PC-9 (cell line): ENCODE results near the gene MST1. TPM values are rescaled to one million over a fixed set of nuclear protein-coding genes. Genes with fewer than 3 reads are reported as not detected.

Source experiments
- BruUV-seq: library from RNA; stranded (reverse); fragments of 400-500 nt; replicated peaks from 2 replicates; lab custom pipeline; 2021; lab: Mats Ljungman, UMichigan
- CTCF ChIA-PET: fragments of 300-600 bp; sonication (Branson Sonifier 250); formaldehyde crosslinking; loops from one replicate; lab custom pipeline; 2022; ENCODE audit warnings: antibody characterized with exemption; lab: Charles Lee
- POLR2A ChIA-PET: fragments of 300-600 bp; sonication (Branson Sonifier 250); formaldehyde crosslinking; loops from one replicate; lab custom pipeline; 2022; ENCODE audit warnings: antibody characterized with exemption; ENCODE audit not compliant: unreplicated experiment; lab: Charles Lee
- DNase-seq, 2 experiments: peaks; one replicate each; pipeline versions ENCODE4 v3.0.0 to v3.0.0-alpha.2; 2015 to 2022; ENCODE audit warnings: mixed read lengths in 1 of 2
- H2AFZ ChIP-seq: fragments of 200-600 bp; sonication (generic); 2 replicates; pipeline ENCODE4 v1.8.1; 2017; ENCODE audit warnings: antibody characterized with exemption
- H3F3A ChIP-seq: fragments of 200-600 bp; sonication (generic); 2 replicates; pipeline ENCODE4 v1.8.1; 2017; ENCODE audit warnings: antibody characterized with exemption, mild to moderate bottlenecking, low read depth; ENCODE audit not compliant: insufficient read depth
- H3K27ac ChIP-seq: fragments of 200-600 bp; sonication (generic); 2 replicates; pipeline ENCODE4 v1.6.1; 2016; ENCODE audit warnings: mixed run types
- H3K27me3 ChIP-seq: fragments of 200-600 bp; sonication (generic); 2 replicates; pipeline ENCODE4 v1.6.1; 2016; ENCODE audit warnings: low read depth, mixed run types; ENCODE audit not compliant: insufficient read depth
- H3K36me3 ChIP-seq: fragments of 200-600 bp; sonication (generic); 2 replicates; pipeline ENCODE4 v1.6.1; 2016; ENCODE audit warnings: low read depth, mixed run types
- H3K4me1 ChIP-seq: fragments of 200-600 bp; sonication (generic); replicated peaks from 2 replicates; pipeline ENCODE4 v1.6.1; 2016; ENCODE audit warnings: mixed run types; ENCODE audit not compliant: insufficient read depth
- H3K4me2 ChIP-seq: fragments of 200-600 bp; sonication (generic); 2 replicates; pipeline ENCODE4 v1.6.1; 2017; ENCODE audit warnings: mixed run types
- H3K4me3 ChIP-seq: fragments of 200-600 bp; sonication (generic); 2 replicates; pipeline ENCODE4 v1.6.1; 2016; ENCODE audit warnings: mixed run types
- H3K79me2 ChIP-seq: fragments of 200-600 bp; sonication (generic); 2 replicates; pipeline ENCODE4 v1.6.1; 2017; ENCODE audit warnings: low read depth, mixed run types
- H3K9me2 ChIP-seq: fragments of 200-600 bp; sonication (generic); 2 replicates; pipeline ENCODE4 v1.8.1; 2017; ENCODE audit warnings: mild to moderate bottlenecking; ENCODE audit not compliant: insufficient read depth
- H3K9me3 ChIP-seq: fragments of 200-600 bp; sonication (generic); 2 replicates; pipeline ENCODE4 v1.8.1; 2016; ENCODE audit warnings: low read depth; ENCODE audit not compliant: insufficient read depth
- H4K20me1 ChIP-seq: fragments of 200-600 bp; sonication (generic); 2 replicates; pipeline ENCODE4 v1.8.1; 2017; ENCODE audit not compliant: insufficient read depth
- EZH2 ChIP-seq: fragments of 200-600 bp; sonication (generic); IDR thresholded peaks from 2 replicates; pipeline ENCODE4 v1.8.0; 2017; ENCODE audit warnings: antibody characterized with exemption, low read depth
- intact Hi-C: fragments of 100-400 bp; cut with micrococcal nuclease; formaldehyde crosslinking; loops from one replicate; pipeline ENCODE4 v1.10.0; 2022; ENCODE audit not compliant: unreplicated experiment
- total RNA-seq: library from RNA; stranded (reverse); gene quantifications from 2 replicates; pipeline ENCODE4 v1.2.3, GENCODE V29; 2021
- TF ChIP-seq, protein P1 (sequence below): fragments of 200-600 bp; sonication (generic); conservative IDR thresholded peaks from 2 replicates; pipeline ENCODE4 v1.6.1; 2017; ENCODE audit warnings: mixed run types, antibody characterized with exemption, mild to moderate bottlenecking, moderate library complexity

MST1 gene
- total RNA-seq, 1 experiment from 2014 or later: 10.4 TPM

DNA sequence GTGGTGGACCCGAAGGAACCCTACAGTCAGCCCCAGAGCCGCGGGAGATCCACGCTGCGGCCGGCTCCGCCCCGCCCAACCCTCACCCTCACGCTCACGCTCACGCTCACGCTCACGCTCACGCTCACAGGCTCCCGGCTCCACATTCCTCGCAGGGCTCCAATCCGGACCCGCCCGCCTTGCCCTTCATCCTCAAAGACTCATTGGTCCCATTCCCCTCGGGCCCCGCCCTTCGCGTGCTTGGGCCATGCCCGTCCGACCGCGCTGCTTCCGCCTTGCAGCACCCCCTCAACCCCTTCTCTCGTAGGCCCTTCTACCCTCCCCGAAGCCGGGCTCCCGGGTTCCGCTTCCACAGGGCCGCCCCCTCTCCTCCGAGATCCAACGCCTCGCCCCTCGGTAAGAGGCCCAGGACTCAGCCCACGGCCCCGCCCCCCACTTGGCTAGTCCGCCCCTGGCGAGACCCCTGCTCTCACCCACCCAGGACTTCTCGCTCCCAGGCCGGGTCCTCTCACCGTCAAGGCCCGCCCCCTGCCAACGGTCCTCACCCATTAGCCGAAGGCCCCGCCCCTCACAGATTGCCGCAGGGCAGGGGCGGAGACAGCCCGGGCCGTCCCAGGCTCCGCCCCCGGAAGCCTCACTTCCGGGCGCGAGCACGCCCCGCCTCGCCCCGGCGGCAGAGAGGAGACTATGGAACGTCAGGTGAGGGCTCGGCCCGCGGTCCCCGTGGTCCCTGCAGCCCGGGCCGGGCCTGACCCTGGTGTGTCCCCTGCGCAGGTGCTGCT, 15.4 kb downstream of the MST1 start, which contains the start of gene APEH:
Gene APEH, plus strand, starts transcription at position 637 of the 782 bp plus-strand sequence. Its CDS starts 51 bp downstream, at position 688.
- DNase-seq: peak; percentile 93 to 99
- Histone ChIP-seq H3K36me3 (no peaks in the 10 kb centered on the region; the same call in 1 of the 2 replicates), H3F3A (peaks cover 14% of the 10 kb centered on the region; the same call in 1 of the 2 replicates), H2AFZ (peak within 1 kb of the TSS; percentile 83), H3K9me3 (no peaks in the 10 kb centered on the region), H3K4me1 (peaks cover 20% of the 10 kb centered on the region), H3K9me2 (no peaks in the 10 kb centered on the region), H3K27me3 (no peaks in the 10 kb centered on the region), H3K79me2 (peaks cover 21% of the 10 kb centered on the region; the same call in 1 of the 2 replicates), H3K4me2 (peak within 1 kb of the TSS; percentile 79), H3K4me3 (peak within 1 kb of the TSS; percentile 86), H4K20me1 (peaks cover 7% of the 10 kb centered on the region; the same call in 1 of the 2 replicates), H3K27ac (peak within 1 kb of the TSS; percentile 94)
- intact Hi-C loops: loop anchor here (1.0 to 5.0 kb wide), 5 partner anchors 49 to 327 kb away; partner anchors contain the start of gene GMPPB
- no peak for TF ChIP-seq EZH2
- TF ChIP-seq, protein P1, sequence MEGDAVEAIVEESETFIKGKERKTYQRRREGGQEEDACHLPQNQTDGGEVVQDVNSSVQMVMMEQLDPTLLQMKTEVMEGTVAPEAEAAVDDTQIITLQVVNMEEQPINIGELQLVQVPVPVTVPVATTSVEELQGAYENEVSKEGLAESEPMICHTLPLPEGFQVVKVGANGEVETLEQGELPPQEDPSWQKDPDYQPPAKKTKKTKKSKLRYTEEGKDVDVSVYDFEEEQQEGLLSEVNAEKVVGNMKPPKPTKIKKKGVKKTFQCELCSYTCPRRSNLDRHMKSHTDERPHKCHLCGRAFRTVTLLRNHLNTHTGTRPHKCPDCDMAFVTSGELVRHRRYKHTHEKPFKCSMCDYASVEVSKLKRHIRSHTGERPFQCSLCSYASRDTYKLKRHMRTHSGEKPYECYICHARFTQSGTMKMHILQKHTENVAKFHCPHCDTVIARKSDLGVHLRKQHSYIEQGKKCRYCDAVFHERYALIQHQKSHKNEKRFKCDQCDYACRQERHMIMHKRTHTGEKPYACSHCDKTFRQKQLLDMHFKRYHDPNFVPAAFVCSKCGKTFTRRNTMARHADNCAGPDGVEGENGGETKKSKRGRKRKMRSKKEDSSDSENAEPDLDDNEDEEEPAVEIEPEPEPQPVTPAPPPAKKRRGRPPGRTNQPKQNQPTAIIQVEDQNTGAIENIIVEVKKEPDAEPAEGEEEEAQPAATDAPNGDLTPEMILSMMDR: no peak
- BruUV-seq: no TSS peak
- POLR2A ChIA-PET: interaction anchor here (0.6 to 1.1 kb wide), 3 partner anchors 134 to 334 kb away, joined by 3 to 14 read pairs (median 4); no protein-coding TSS in a partner anchor
- CTCF ChIA-PET: interaction anchor here (1.3 kb wide), 1 partner anchor 134 kb away, joined by 13 read pairs; no protein-coding TSS in a partner anchor

DNA sequence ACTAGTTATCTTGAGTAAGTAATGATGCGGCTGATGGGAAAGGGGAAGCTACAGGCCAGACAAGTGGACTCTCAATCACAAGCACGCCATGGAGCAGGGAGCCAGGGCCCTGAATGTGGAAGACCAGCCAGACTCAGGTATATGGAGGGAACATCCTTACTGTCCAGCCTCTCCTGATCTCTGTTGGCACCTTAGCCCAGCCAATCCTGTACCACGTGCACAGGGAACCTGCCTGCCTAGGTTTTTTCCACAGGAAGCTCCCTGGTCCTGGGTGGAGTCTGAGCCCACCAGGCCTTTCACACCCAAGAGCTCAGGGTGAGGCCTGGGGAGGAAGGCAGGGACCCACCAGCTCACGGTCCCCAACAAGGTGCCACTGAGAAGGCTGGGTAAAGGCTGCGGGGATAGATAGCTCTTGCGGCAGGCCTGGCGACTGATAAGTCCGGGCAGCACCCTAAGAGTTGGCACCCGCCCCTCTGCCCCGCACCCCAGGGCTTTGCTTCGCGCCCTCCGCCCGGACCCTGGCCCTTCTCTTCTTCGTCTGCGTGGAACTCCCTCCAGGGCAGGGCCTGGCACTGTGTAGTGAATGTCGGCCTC, 16.1 kb downstream of the MST1 start:
- peak; percentile 59 to 64 for DNase-seq
- Histone ChIP-seq H3K27ac (peak overlapping the region; percentile 94), H3F3A (peaks cover 18% of the 10 kb centered on the region), H3K9me2 (no peaks in the 10 kb centered on the region), H3K79me2 (peaks cover 21% of the 10 kb centered on the region; the same call in 1 of the 2 replicates), H4K20me1 (peaks cover 7% of the 10 kb centered on the region; the same call in 1 of the 2 replicates), H3K27me3 (no peaks in the 10 kb centered on the region), H2AFZ (peak overlapping the region; percentile 83), H3K9me3 (no peaks in the 10 kb centered on the region), H3K36me3 (no peaks in the 10 kb centered on the region; the same call in 1 of the 2 replicates), H3K4me2 (peak overlapping the region; percentile 79), H3K4me3 (peak overlapping the region; percentile 86), H3K4me1 (peaks cover 27% of the 10 kb centered on the region)
- intact Hi-C loops: loop anchor here (2.0 to 5.0 kb wide), 4 partner anchors 50 to 326 kb away; partner anchors contain the start of gene GMPPB
- POLR2A ChIA-PET: interaction anchor here (0.6 to 1.1 kb wide), 7 partner anchors 133 to 333 kb away, joined by 3 to 35 read pairs (median 5); no protein-coding TSS in a partner anchor
- no peak for TF ChIP-seq EZH2
- TF ChIP-seq, protein P1: no peak
- CTCF ChIA-PET: interaction anchor here (1.3 kb wide), 1 partner anchor 133 kb away, joined by 13 read pairs; no protein-coding TSS in a partner anchor
- TSS peak; percentile 61 for BruUV-seq
